SK-N-SH treated with all-trans-retinoic acid at 6 μM for 48 hours (cell line): ENCODE measurements around the gene PPP1R15B.

Experiments
- BACH2 ChIP-seq: fragments of 250-450 bp; sonication (Bioruptor Pico); IDR thresholded peaks from 2 replicates; pipeline ENCODE4 v1.9.0; 2021; ENCODE audit warnings: mild to moderate bottlenecking, borderline replicate concordance
- ZNF565 ChIP-seq: fragments of 450-650 bp; formaldehyde crosslinking; conservative IDR thresholded peaks from 2 replicates; pipeline ENCODE4 v1.5.0; 2020; ENCODE audit warnings: low read depth, mild to moderate bottlenecking, moderate library complexity
- TF ChIP-seq, protein P1 (sequence below): fragments of 250-450 bp; sonication (Bioruptor Pico); IDR thresholded peaks from 2 replicates; pipeline ENCODE4 v1.8.0; 2020; ENCODE audit warnings: mild to moderate bottlenecking, moderate library complexity, borderline replicate concordance

DNA sequence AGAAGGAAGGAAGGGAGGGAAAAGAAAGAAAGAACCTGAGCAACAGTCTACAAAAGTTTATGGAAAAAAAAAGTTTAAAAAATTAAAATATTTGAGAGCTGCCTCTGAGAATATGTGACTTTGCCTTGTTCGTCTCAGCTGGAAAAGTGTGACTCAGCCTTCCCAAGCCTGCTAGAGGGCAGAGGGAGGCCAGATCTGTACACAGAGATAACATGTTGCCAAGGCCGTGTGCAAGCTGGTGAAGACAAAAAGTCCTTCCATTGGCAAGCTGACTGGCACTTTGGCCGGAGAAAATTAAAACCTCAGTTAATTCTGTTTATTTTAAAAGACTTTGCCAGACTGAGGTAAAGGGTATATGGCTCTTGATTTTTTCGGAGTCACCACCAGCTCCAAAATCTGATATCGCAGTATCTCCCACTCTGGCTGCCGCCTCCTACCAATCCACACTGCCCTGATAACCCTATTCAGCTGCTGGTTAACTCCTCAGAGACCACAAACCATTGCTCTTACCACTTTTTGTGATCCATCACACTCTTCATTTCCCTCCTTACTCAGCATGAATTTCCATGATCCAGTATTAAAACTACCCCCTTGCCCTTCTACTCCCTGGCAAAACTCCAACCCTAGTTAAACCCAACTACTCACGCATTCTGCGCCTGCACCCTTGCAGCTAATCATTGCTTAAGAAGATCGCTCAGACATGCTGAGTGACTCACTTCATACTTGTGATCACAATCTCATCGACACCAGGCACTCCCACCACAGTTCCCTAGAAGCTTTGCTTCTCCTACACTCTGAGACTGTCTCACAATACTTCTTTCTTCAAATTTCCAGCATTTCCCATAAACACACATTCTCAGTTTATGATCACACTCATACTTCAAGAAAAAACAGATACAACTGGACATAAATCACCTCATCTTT, 5.7 kb upstream of the PPP1R15B start:
- TF ChIP-seq, protein P1, sequence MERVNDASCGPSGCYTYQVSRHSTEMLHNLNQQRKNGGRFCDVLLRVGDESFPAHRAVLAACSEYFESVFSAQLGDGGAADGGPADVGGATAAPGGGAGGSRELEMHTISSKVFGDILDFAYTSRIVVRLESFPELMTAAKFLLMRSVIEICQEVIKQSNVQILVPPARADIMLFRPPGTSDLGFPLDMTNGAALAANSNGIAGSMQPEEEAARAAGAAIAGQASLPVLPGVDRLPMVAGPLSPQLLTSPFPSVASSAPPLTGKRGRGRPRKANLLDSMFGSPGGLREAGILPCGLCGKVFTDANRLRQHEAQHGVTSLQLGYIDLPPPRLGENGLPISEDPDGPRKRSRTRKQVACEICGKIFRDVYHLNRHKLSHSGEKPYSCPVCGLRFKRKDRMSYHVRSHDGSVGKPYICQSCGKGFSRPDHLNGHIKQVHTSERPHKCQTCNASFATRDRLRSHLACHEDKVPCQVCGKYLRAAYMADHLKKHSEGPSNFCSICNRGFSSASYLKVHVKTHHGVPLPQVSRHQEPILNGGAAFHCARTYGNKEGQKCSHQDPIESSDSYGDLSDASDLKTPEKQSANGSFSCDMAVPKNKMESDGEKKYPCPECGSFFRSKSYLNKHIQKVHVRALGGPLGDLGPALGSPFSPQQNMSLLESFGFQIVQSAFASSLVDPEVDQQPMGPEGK (CRISPR knock-in tag): no peak
- TF ChIP-seq BACH2: no peak
- TF ChIP-seq ZNF565 (CRISPR knock-in tag): no peak
